MM.1S (cell line): Measurements from ENCODE around the gene DCLK1.

Experiments used
- DNase-seq: peaks from one replicate; pipeline ENCODE4 v3.0.0-alpha.2; 2015
- H2AFZ ChIP-seq: fragments of 300-600 bp; sonication (generic); 2 replicates; pipeline ENCODE4 v1.6.0; 2016; ENCODE audit warnings: antibody characterized with exemption, low read length
- H3F3A ChIP-seq: fragments of 300-600 bp; sonication (generic); 2 replicates; pipeline ENCODE4 v1.6.1; 2016; ENCODE audit warnings: mild to moderate bottlenecking, antibody characterized with exemption, low read length, moderate library complexity, mixed read lengths; ENCODE audit not compliant: insufficient read depth
- H3K27ac ChIP-seq: fragments of 300-600 bp; sonication (generic); 2 replicates; pipeline ENCODE4 v1.5.1; 2016; ENCODE audit warnings: mild to moderate bottlenecking, low read length
- H3K27me3 ChIP-seq: fragments of 300-600 bp; sonication (generic); replicated peaks from 2 replicates; pipeline ENCODE4 v1.6.0; 2016; ENCODE audit warnings: low read length; ENCODE audit not compliant: insufficient read depth
- H3K36me3 ChIP-seq: fragments of 300-600 bp; sonication (generic); replicated peaks from 2 replicates; pipeline ENCODE4 v1.6.1; 2016; ENCODE audit warnings: mild to moderate bottlenecking, low read length, mixed read lengths; ENCODE audit not compliant: insufficient read depth
- H3K4me1 ChIP-seq: fragments of 300-600 bp; sonication (generic); 2 replicates; pipeline ENCODE4 v1.6.1; 2016; ENCODE audit warnings: low read length, mixed read lengths
- H3K4me2 ChIP-seq: fragments of 300-600 bp; sonication (generic); 2 replicates; pipeline ENCODE4 v1.6.0; 2016; ENCODE audit warnings: low read depth, low read length
- H3K4me3 ChIP-seq: fragments of 300-600 bp; sonication (generic); 2 replicates; pipeline ENCODE4 v1.5.1; 2016; ENCODE audit warnings: low read length, mixed read lengths
- H3K79me2 ChIP-seq: fragments of 300-600 bp; sonication (generic); 2 replicates; pipeline ENCODE4 v1.6.1; 2016; ENCODE audit warnings: mixed run types, low read length, mixed read lengths
- H3K9ac ChIP-seq: fragments of 300-600 bp; sonication (generic); 2 replicates; pipeline ENCODE4 v1.6.1; 2016; ENCODE audit warnings: low read length, mixed read lengths
- H3K9me2 ChIP-seq: fragments of 300-600 bp; sonication (generic); replicated peaks from 2 replicates; pipeline ENCODE4 v1.6.1; 2016; ENCODE audit warnings: mild to moderate bottlenecking, low read length, mixed read lengths; ENCODE audit not compliant: insufficient read depth
- H3K9me3 ChIP-seq: fragments of 300-600 bp; sonication (generic); replicated peaks from 2 replicates; pipeline ENCODE4 v1.6.1; 2016; ENCODE audit warnings: mild to moderate bottlenecking, low read length, mixed read lengths; ENCODE audit not compliant: insufficient read depth
- H4K20me1 ChIP-seq: fragments of 300-600 bp; sonication (generic); 2 replicates; pipeline ENCODE4 v1.6.1; 2016; ENCODE audit warnings: mild to moderate bottlenecking, low read length, moderate library complexity, mixed read lengths; ENCODE audit not compliant: insufficient read depth
- CTCF ChIP-seq: fragments of 300-600 bp; sonication (generic); IDR thresholded peaks from 2 replicates; pipeline ENCODE4 v1.5.1; 2016; ENCODE audit warnings: antibody characterized with exemption, low read length, mixed read lengths
- EZH2 ChIP-seq: fragments of 300-600 bp; sonication (generic); optimal IDR thresholded peaks from 2 replicates; pipeline ENCODE3; 2017; ENCODE audit warnings: low read depth, mild to moderate bottlenecking, antibody characterized with exemption, low read length, mixed read lengths
- EZH2phosphoT487 ChIP-seq: fragments of 300-600 bp; sonication (generic); IDR thresholded peaks from 2 replicates; pipeline ENCODE4 v1.6.1; 2018; ENCODE audit warnings: antibody characterized with exemption, low read length

DCLK1 gene

GRCh38 chr13:36006894-36007675, 124.1 kb downstream of the DCLK1 start:
- Histone ChIP-seq H4K20me1 (no peaks in the 10 kb centered on the region), H3K36me3 (no peaks in the 10 kb centered on the region), H2AFZ (no peak overlapping the region), H3K4me1 (no peaks in the 10 kb centered on the region), H3K27me3 (no peaks in the 10 kb centered on the region), H3F3A (no peaks in the 10 kb centered on the region), H3K79me2 (no peaks in the 10 kb centered on the region), H3K27ac (no peak overlapping the region), H3K9me3 (no peaks in the 10 kb centered on the region), H3K9ac (no peak overlapping the region), H3K9me2 (no peaks in the 10 kb centered on the region), H3K4me3 (no peak overlapping the region), H3K4me2 (no peak overlapping the region)
- DNase-seq = no peak
- TF ChIP-seq EZH2phosphoT487 = no peak
- no peak for TF ChIP-seq CTCF
- no peak for TF ChIP-seq EZH2

GRCh38 chr13:36006347-36006746, 124.8 kb downstream of the DCLK1 start:
- Histone ChIP-seq H3K27me3 (no peaks in the 10 kb centered on the region), H2AFZ (no peak overlapping the region), H3K4me1 (no peaks in the 10 kb centered on the region), H3K4me2 (no peak overlapping the region), H3K9ac (no peak overlapping the region), H4K20me1 (no peaks in the 10 kb centered on the region), H3K9me2 (no peaks in the 10 kb centered on the region), H3K27ac (no peak overlapping the region), H3F3A (no peaks in the 10 kb centered on the region), H3K4me3 (no peak overlapping the region), H3K36me3 (no peaks in the 10 kb centered on the region), H3K9me3 (no peaks in the 10 kb centered on the region), H3K79me2 (no peaks in the 10 kb centered on the region)
- DNase-seq = no peak
- TF ChIP-seq EZH2 = no peak
- no peak for TF ChIP-seq CTCF
- no peak for TF ChIP-seq EZH2phosphoT487

- no peaks in the 10 kb centered on the region for H3K9me2 ChIP-seq
- DNase-seq = no peak
- H3K4me1 ChIP-seq = no peaks in the 10 kb centered on the region
- no peak overlapping the region for H3K4me2 ChIP-seq
- H3K27ac ChIP-seq = no peak overlapping the region
- no peak for TF ChIP-seq EZH2phosphoT487
- H3K27me3 ChIP-seq = no peaks in the 10 kb centered on the region
- H4K20me1 ChIP-seq = no peaks in the 10 kb centered on the region
- no peak overlapping the region for H3K4me3 ChIP-seq
- H3K9ac ChIP-seq = no peak overlapping the region
- H2AFZ ChIP-seq = no peak overlapping the region
- no peaks in the 10 kb centered on the region for H3K9me3 ChIP-seq
- no peaks in the 10 kb centered on the region for H3F3A ChIP-seq
- H3K36me3 ChIP-seq = no peaks in the 10 kb centered on the region
- no peaks in the 10 kb centered on the region for H3K79me2 ChIP-seq
Measured at GRCh38 chr13:36001561-36001960, 129.6 kb downstream of the DCLK1 start.

- H3K27ac ChIP-seq = no peak overlapping the region
- no peak overlapping the region for H3K4me3 ChIP-seq
- H3K27me3 ChIP-seq = no peaks in the 10 kb centered on the region
- no peaks in the 10 kb centered on the region for H3K9me3 ChIP-seq
- DNase-seq = no peak
- no peaks in the 10 kb centered on the region for H3K9me2 ChIP-seq
- no peak overlapping the region for H3K9ac ChIP-seq
- TF ChIP-seq CTCF (no peak), EZH2phosphoT487 (no peak), EZH2 (no peak)
- H3K4me1 ChIP-seq = no peaks in the 10 kb centered on the region
- no peaks in the 10 kb centered on the region for H3F3A ChIP-seq
- H2AFZ ChIP-seq = no peak overlapping the region
- no peak overlapping the region for H3K4me2 ChIP-seq
- no peaks in the 10 kb centered on the region for H3K79me2 ChIP-seq
- H4K20me1 ChIP-seq = no peaks in the 10 kb centered on the region
- no peaks in the 10 kb centered on the region for H3K36me3 ChIP-seq
Measured at GRCh38 chr13:36000028-36000427, 131.2 kb downstream of the DCLK1 start.
